SU-DHL-6 (cell line): ENCODE results near the gene CRYAA.

Experiments used
- H2AFZ ChIP-seq: fragments of 200-600 bp; sonication (generic); 2 replicates; pipeline ENCODE4 v1.6.1; 2014; ENCODE audit warnings: low read depth, mild to moderate bottlenecking, moderate library complexity, mixed read lengths, antibody characterized with exemption, low read length; ENCODE audit not compliant: severe bottlenecking
- H3F3A ChIP-seq: fragments of 200-600 bp; shearing (Covaris generic); 2 replicates; pipeline ENCODE4 v1.6.0; 2016; ENCODE audit warnings: antibody characterized with exemption, mild to moderate bottlenecking; ENCODE audit not compliant: insufficient read depth
- H3K27ac ChIP-seq: fragments of 200-600 bp; sonication (generic); 2 replicates; pipeline ENCODE4 v1.5.1; 2016; ENCODE audit warnings: low read depth, mild to moderate bottlenecking, low read length, moderate library complexity, mixed read lengths
- H3K27me3 ChIP-seq: fragments of 200-600 bp; sonication (generic), shearing (Covaris generic); 2 replicates; pipeline ENCODE4 v1.6.0; 2014; ENCODE audit warnings: mild to moderate bottlenecking, low read length
- H3K36me3 ChIP-seq: fragments of 200-600 bp; sonication (generic); 2 replicates; pipeline ENCODE4 v1.6.1; 2014; ENCODE audit warnings: mild to moderate bottlenecking, low read length, mixed read lengths
- H3K4me2 ChIP-seq: fragments of 300-600, 200-600 bp; shearing (Covaris generic), sonication (generic); 2 replicates; pipeline ENCODE4 v1.6.0; 2014; ENCODE audit warnings: low read length, low read depth, mild to moderate bottlenecking; ENCODE audit not compliant: poor library complexity, severe bottlenecking
- H3K4me3 ChIP-seq: fragments of 200-600 bp; sonication (generic); 2 replicates; pipeline ENCODE4 v1.5.1; 2014; ENCODE audit warnings: antibody characterized with exemption, low read length, mild to moderate bottlenecking, mixed read lengths; ENCODE audit not compliant: insufficient read depth, poor library complexity, severe bottlenecking
- H3K79me2 ChIP-seq: fragments of 200-600 bp; sonication (generic); 2 replicates; pipeline ENCODE4 v1.6.1; 2014; ENCODE audit warnings: mild to moderate bottlenecking, low read length, moderate library complexity; ENCODE audit not compliant: insufficient read depth
- H3K9ac ChIP-seq: fragments of 200-600 bp; sonication (generic); 2 replicates; pipeline ENCODE4 v1.7.0; 2014; ENCODE audit warnings: mild to moderate bottlenecking, low read length
- H3K9me2 ChIP-seq: fragments of 200-600 bp; sonication (generic); replicated peaks from 2 replicates; pipeline ENCODE4 v1.6.1; 2014; ENCODE audit warnings: low read length; ENCODE audit not compliant: insufficient read depth
- H3K9me3 ChIP-seq: fragments of 200-600 bp; sonication (generic); 2 replicates; pipeline ENCODE4 v1.6.1; 2014; ENCODE audit warnings: low read length, mixed read lengths; ENCODE audit not compliant: insufficient read depth
- H4K20me1 ChIP-seq: fragments of 200-600 bp; sonication (generic); 2 replicates; pipeline ENCODE4 v1.6.1; 2014; ENCODE audit warnings: low read depth, mild to moderate bottlenecking, antibody characterized with exemption, low read length, moderate library complexity, mixed read lengths
- EZH2phosphoT487 ChIP-seq: fragments of 200-600 bp; sonication (generic), shearing (Covaris generic); conservative IDR thresholded peaks from 2 replicates; pipeline ENCODE4 v1.6.1; 2018; ENCODE audit warnings: mild to moderate bottlenecking, antibody characterized with exemption, low read length, moderate library complexity, mixed read lengths
- TF ChIP-seq, protein P1 (sequence below): fragments of 200-600 bp; sonication (generic); IDR thresholded peaks from one replicate; pipeline ENCODE4 v1.5.1; 2017; ENCODE audit warnings: antibody characterized with exemption, mild to moderate bottlenecking, low read length, moderate library complexity; ENCODE audit not compliant: insufficient read depth, poor library complexity, severe bottlenecking

The CRYAA gene

GRCh38 chr21:43190951-43191350 lies 22.1 kb downstream of the CRYAA start:
- H3K27me3 ChIP-seq: no peaks in the 10 kb centered on the region
- H4K20me1 ChIP-seq: no peaks in the 10 kb centered on the region
- no peaks in the 10 kb centered on the region for H3K36me3 ChIP-seq
- no peak overlapping the region for H3K4me2 ChIP-seq
- H3K9me3 ChIP-seq: no peaks in the 10 kb centered on the region
- H3K9ac ChIP-seq: no peak overlapping the region
- H3K4me3 ChIP-seq: no peak overlapping the region
- H3F3A ChIP-seq: no peaks in the 10 kb centered on the region
- no peak overlapping the region for H3K27ac ChIP-seq
- no peak overlapping the region for H2AFZ ChIP-seq
- no peaks in the 10 kb centered on the region for H3K9me2 ChIP-seq
- no peaks in the 10 kb centered on the region for H3K79me2 ChIP-seq
- TF ChIP-seq EZH2phosphoT487: no peak
- TF ChIP-seq, protein P1, sequence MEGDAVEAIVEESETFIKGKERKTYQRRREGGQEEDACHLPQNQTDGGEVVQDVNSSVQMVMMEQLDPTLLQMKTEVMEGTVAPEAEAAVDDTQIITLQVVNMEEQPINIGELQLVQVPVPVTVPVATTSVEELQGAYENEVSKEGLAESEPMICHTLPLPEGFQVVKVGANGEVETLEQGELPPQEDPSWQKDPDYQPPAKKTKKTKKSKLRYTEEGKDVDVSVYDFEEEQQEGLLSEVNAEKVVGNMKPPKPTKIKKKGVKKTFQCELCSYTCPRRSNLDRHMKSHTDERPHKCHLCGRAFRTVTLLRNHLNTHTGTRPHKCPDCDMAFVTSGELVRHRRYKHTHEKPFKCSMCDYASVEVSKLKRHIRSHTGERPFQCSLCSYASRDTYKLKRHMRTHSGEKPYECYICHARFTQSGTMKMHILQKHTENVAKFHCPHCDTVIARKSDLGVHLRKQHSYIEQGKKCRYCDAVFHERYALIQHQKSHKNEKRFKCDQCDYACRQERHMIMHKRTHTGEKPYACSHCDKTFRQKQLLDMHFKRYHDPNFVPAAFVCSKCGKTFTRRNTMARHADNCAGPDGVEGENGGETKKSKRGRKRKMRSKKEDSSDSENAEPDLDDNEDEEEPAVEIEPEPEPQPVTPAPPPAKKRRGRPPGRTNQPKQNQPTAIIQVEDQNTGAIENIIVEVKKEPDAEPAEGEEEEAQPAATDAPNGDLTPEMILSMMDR: no peak

DNA sequence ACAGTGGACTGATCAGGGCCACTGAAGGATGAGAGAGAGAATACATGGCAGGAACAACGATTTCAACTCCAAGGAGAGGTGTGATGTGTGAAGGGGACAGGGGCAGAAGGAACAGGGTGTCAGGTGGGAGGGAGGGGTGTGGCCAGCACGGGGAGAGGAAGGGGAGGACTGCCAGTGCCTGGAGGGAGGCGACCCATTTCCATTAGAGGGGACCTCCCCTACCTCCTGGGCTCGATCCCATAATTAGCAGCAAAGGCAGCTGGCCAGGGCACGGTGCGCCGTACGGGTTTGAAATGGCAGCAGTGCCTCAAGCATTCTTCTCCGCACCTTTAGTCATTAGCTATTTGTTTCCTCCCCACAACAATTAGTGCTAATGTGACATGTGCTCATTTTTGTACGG lies 22.7 kb downstream of the CRYAA start:
- Histone ChIP-seq H3K27ac (no peak overlapping the region), H3K4me2 (no peak overlapping the region), H3K9ac (no peak overlapping the region), H3F3A (no peaks in the 10 kb centered on the region), H4K20me1 (no peaks in the 10 kb centered on the region), H3K27me3 (no peaks in the 10 kb centered on the region), H3K9me3 (no peaks in the 10 kb centered on the region), H2AFZ (no peak overlapping the region), H3K9me2 (no peaks in the 10 kb centered on the region), H3K4me3 (no peak overlapping the region), H3K36me3 (no peaks in the 10 kb centered on the region), H3K79me2 (no peaks in the 10 kb centered on the region)
- TF ChIP-seq, protein P1: no peak
- TF ChIP-seq EZH2phosphoT487: no peak

DNA sequence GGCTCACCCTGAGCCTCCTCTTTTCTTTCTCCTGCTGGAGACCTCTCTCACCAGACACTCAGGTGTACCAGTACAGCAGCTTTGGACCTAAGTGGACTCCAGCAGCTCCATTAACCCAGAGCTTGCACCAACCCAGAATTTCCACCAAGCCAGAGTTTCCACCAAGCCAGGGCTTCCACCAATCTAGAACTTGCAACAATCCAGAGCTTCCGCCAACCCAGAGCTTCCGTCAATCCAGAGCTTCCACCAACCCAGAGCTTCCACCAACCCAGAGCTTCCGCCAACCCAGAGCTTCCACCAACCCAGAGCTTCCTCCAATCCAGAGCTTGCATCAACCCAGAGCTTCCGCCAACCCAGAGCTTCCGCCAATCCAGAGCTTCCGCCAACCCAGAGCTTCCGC lies 23.2 kb downstream of the CRYAA start:
- Histone ChIP-seq H3K4me2 (no peak overlapping the region), H3F3A (no peaks in the 10 kb centered on the region)

More for the DNA sequence above, 23.2 kb downstream of the CRYAA start:
- Histone ChIP-seq H4K20me1 (no peaks in the 10 kb centered on the region), H3K4me3 (no peak overlapping the region), H3K27me3 (no peaks in the 10 kb centered on the region), H3K9me3 (no peaks in the 10 kb centered on the region), H2AFZ (no peak overlapping the region), H3K9me2 (no peaks in the 10 kb centered on the region), H3K36me3 (no peaks in the 10 kb centered on the region), H3K79me2 (no peaks in the 10 kb centered on the region), H3K27ac (no peak overlapping the region), H3K9ac (no peak overlapping the region)
- TF ChIP-seq EZH2phosphoT487: no peak
- TF ChIP-seq, protein P1: no peak
